MCF 10A (cell line): ENCODE data around the gene HABP2. TPM values are rescaled to one million over a fixed set of nuclear protein-coding genes. Genes with fewer than 3 reads are reported as not detected.

ENCODE experiments used
- BruUV-seq: library from RNA; stranded (reverse); fragments of 400-500 nt; replicated peaks from 2 replicates; lab custom pipeline; 2021; lab: Mats Ljungman, UMichigan
- CTCF ChIA-PET: fragments of 300-600 bp; sonication (Branson Sonifier 250); formaldehyde crosslinking; extraction: SDS; loops from one replicate; lab custom pipeline; 2021; ENCODE audit warnings: antibody characterized with exemption, inconsistent platforms; lab: Yijun Ruan, JAX
- POLR2A ChIA-PET: fragments of 300-600, 350-650 bp; sonication (Branson Sonifier 250); formaldehyde crosslinking; extraction: SDS; loops from one replicate; lab custom pipeline; 2020; ENCODE audit warnings: antibody characterized with exemption, inconsistent platforms; lab: Yijun Ruan, JAX
- DNase-seq: peaks from one replicate; pipeline ENCODE4 v3.0.0-alpha.2; 2018; ENCODE audit not compliant: unreplicated experiment
- H3K27ac Mint-ChIP-seq: one replicate; pipeline ENCODE4 v1.8.0; 2022; ENCODE audit warnings: mild to moderate bottlenecking, low read depth, mixed read lengths; ENCODE audit not compliant: unreplicated experiment
- H3K27me3 Mint-ChIP-seq: one replicate; pipeline ENCODE4 v1.8.0; 2022; ENCODE audit warnings: mixed read lengths; ENCODE audit not compliant: insufficient read depth, unreplicated experiment
- H3K36me3 Mint-ChIP-seq: one replicate; pipeline ENCODE4 v1.8.0; 2022; ENCODE audit warnings: mild to moderate bottlenecking, moderate library complexity, mixed read lengths; ENCODE audit not compliant: insufficient read depth, unreplicated experiment
- H3K4me1 Mint-ChIP-seq: one replicate; pipeline ENCODE4 v1.8.0; 2022; ENCODE audit warnings: mixed read lengths; ENCODE audit not compliant: insufficient read depth, unreplicated experiment
- H3K4me3 Mint-ChIP-seq: one replicate; pipeline ENCODE4 v1.8.0; 2022; ENCODE audit warnings: mild to moderate bottlenecking, moderate library complexity, mixed read lengths; ENCODE audit not compliant: unreplicated experiment
- H3K9me3 Mint-ChIP-seq: one replicate; pipeline ENCODE4 v1.8.0; 2022; ENCODE audit warnings: mixed read lengths; ENCODE audit not compliant: unreplicated experiment
- intact Hi-C: fragments of 100-400 bp; cut with micrococcal nuclease; formaldehyde crosslinking; loops from 2 replicates; pipeline ENCODE4 v1.14.1; 2022
- total RNA-seq: library from RNA; stranded (reverse); gene quantifications from 2 replicates; pipeline ENCODE4 v1.2.3, GENCODE V29; 2022
- TF ChIP-seq, protein P1 (sequence below): fragments of 200-600 bp; IDR thresholded peaks from one replicate; pipeline ENCODE4 v1.8.0; 2022; ENCODE audit warnings: antibody characterized with exemption, mild to moderate bottlenecking; ENCODE audit not compliant: unreplicated experiment

HABP2 gene
- total RNA-seq, 1 experiment from 2014 or later: not detected

DNA sequence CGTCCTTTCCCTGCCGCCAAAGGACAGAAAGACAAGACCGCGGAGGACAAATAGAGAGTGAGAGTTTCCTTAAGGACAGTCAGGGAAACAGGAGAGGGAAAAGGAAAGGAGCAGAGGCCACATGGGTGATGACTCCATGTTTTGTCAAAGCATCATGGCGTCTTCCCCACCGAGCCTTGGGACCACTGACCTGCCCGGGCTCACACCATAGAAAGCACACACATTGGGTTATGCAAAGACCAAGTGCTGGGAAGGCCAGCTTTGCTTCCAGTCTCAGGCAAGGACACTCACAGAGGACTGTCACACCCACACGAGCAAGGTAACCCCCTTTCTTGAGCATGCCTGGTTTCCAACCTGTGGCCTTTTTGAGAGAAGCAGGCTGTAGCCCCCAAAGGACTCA is 23.3 kb upstream of the HABP2 start:
- H3K27me3 Mint-ChIP-seq: peaks cover 73% of the 10 kb centered on the region
- intact Hi-C loops: no loop called here

GRCh38 chr10:113530476-113530875 is 22.4 kb upstream of the HABP2 start:
- ChIA-PET CTCF (interaction anchor here (1.2 to 2.3 kb wide), 2 partner anchors 9 to 33 kb away, joined by 3 to 16 read pairs; no protein-coding TSS in a partner anchor), POLR2A (no interaction called here)
- TF ChIP-seq, protein P1, sequence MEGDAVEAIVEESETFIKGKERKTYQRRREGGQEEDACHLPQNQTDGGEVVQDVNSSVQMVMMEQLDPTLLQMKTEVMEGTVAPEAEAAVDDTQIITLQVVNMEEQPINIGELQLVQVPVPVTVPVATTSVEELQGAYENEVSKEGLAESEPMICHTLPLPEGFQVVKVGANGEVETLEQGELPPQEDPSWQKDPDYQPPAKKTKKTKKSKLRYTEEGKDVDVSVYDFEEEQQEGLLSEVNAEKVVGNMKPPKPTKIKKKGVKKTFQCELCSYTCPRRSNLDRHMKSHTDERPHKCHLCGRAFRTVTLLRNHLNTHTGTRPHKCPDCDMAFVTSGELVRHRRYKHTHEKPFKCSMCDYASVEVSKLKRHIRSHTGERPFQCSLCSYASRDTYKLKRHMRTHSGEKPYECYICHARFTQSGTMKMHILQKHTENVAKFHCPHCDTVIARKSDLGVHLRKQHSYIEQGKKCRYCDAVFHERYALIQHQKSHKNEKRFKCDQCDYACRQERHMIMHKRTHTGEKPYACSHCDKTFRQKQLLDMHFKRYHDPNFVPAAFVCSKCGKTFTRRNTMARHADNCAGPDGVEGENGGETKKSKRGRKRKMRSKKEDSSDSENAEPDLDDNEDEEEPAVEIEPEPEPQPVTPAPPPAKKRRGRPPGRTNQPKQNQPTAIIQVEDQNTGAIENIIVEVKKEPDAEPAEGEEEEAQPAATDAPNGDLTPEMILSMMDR: no peak
- H3K27me3 Mint-ChIP-seq: peaks cover 82% of the 10 kb centered on the region
- no peak for DNase-seq
- intact Hi-C loops: no loop called here
- no TSS peak for BruUV-seq
- no peak overlapping the region for H3K27ac Mint-ChIP-seq
- H3K36me3 Mint-ChIP-seq: no peaks in the 10 kb centered on the region
- no peak overlapping the region for H3K4me3 Mint-ChIP-seq
- H3K4me1 Mint-ChIP-seq: no peaks in the 10 kb centered on the region
- H3K9me3 Mint-ChIP-seq: no peaks in the 10 kb centered on the region

More for the DNA sequence above, 23.3 kb upstream of the HABP2 start:
- BruUV-seq: no TSS peak
- Mint-ChIP-seq H3K36me3 (no peaks in the 10 kb centered on the region), H3K27ac (no peak overlapping the region), H3K4me3 (no peak overlapping the region), H3K9me3 (no peaks in the 10 kb centered on the region), H3K4me1 (no peaks in the 10 kb centered on the region)
- ChIA-PET CTCF (interaction anchor here (0.5 to 2.3 kb wide), 5 partner anchors 8 to 1057 kb away, joined by 3 to 16 read pairs (median 4); no protein-coding TSS in a partner anchor), POLR2A (no interaction called here)
- DNase-seq: no peak
- TF ChIP-seq, protein P1: no peak

DNA sequence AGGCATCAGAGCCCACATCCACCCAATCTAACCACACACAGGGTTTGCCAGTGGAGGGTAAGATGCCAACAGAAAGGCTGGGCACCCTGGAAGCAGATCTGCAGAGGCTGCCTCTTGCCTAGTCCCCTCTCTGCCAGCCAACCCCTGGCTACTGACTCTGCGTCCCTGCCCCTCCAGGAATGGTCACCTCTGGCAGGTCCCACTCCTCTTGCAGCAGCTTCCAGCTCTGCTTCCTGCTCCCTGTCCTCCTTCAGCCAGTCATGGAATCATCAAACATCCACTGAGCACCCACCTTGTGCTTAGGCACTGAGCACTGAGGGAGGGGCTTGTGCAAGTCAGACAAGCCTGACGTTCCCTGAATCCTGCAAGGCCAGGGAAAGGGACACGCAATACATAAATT is 20.1 kb upstream of the HABP2 start:
- no peak for DNase-seq
- no peaks in the 10 kb centered on the region for H3K4me1 Mint-ChIP-seq
- ChIA-PET POLR2A (no interaction called here), CTCF (no interaction called here)
- BruUV-seq: no TSS peak
- H3K36me3 Mint-ChIP-seq: no peaks in the 10 kb centered on the region
- no peak overlapping the region for H3K4me3 Mint-ChIP-seq
- no peak overlapping the region for H3K27ac Mint-ChIP-seq
- H3K27me3 Mint-ChIP-seq: peaks cover 65% of the 10 kb centered on the region
- H3K9me3 Mint-ChIP-seq: no peaks in the 10 kb centered on the region
- intact Hi-C loops: no loop called here
- TF ChIP-seq, protein P1: no peak

DNA sequence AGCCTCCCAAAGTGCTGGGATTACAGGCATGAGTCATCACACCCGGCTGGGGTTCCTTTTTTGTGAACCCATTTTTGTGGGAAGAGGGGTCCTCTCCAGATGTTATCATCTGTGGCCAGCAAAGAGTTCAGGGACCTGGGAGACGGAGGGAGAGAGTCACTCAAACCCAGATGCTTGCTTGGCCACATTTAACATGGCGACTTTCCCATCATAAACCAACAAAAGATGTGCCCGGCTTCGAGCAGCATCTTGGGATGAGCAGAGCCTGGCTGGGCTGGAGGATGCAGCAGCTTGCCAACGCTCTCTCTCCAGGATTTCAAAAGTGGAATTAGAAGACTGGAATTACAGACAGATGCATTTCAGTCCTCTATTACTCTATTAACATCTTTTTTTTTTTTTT is 19.1 kb upstream of the HABP2 start:
- H3K27me3 Mint-ChIP-seq: peaks cover 63% of the 10 kb centered on the region
- TF ChIP-seq, protein P1: no peak
- POLR2A ChIA-PET: no interaction called here

More for the DNA sequence above, 19.1 kb upstream of the HABP2 start:
- intact Hi-C loops: no loop called here
- CTCF ChIA-PET: no interaction called here
- no TSS peak for BruUV-seq
- no peak for DNase-seq
- Mint-ChIP-seq H3K4me3 (no peak overlapping the region), H3K4me1 (peaks cover 4% of the 10 kb centered on the region), H3K27ac (no peak overlapping the region), H3K9me3 (no peaks in the 10 kb centered on the region), H3K36me3 (no peaks in the 10 kb centered on the region)
